Endometrial microvascular endothelial cells (primary cell): ENCODE data around the gene ADIG. TPM values are rescaled to one million over a fixed set of nuclear protein-coding genes. Genes with fewer than 3 reads are reported as not detected.

Experiments used
- in situ Hi-C: cut with HindIII; loops from 2 replicates; pipeline ENCODE4 v1.10.0; 2017; ENCODE audit warnings: low sequenced_read_pairs, low pct_unique_long_range_greater_than_20kb; ENCODE audit errors: inconsistent ontology term
- total RNA-seq: library from RNA; depleted of rRNA; stranded (reverse); fragments of >200 nt; gene quantifications from one replicate; pipeline ENCODE4 v1.2.3, GENCODE V29; 2015; ENCODE audit errors: inconsistent ontology term

ADIG gene
- total RNA-seq, 1 donor from 2014 or later = not detected

GRCh38 chr20:38624084-38624483 is 43.1 kb downstream of the ADIG start:
- in situ Hi-C loops = no loop called here

DNA sequence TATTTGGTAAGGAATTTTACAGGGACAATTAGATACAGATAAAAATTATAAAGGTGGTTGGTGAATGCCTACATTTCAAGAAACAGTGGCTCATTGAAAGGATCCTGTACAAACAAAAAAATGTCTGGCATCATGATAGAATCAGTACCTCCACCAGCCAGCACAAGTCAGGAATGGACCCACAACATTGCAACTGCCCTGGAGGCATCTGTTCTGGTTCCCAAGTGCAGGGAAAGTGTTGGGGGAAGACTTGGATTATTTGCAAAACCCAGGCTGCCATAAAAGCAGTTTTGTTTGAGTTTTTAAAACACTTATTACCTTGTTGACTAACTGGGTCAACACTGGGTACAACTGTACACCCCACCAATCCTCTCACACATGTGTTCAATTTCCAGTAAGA is 44.9 kb downstream of the ADIG start:
- in situ Hi-C loops = no loop called here

GRCh38 chr20:38626921-38627659 is 46.1 kb downstream of the ADIG start:
- in situ Hi-C loops = no loop called here

DNA sequence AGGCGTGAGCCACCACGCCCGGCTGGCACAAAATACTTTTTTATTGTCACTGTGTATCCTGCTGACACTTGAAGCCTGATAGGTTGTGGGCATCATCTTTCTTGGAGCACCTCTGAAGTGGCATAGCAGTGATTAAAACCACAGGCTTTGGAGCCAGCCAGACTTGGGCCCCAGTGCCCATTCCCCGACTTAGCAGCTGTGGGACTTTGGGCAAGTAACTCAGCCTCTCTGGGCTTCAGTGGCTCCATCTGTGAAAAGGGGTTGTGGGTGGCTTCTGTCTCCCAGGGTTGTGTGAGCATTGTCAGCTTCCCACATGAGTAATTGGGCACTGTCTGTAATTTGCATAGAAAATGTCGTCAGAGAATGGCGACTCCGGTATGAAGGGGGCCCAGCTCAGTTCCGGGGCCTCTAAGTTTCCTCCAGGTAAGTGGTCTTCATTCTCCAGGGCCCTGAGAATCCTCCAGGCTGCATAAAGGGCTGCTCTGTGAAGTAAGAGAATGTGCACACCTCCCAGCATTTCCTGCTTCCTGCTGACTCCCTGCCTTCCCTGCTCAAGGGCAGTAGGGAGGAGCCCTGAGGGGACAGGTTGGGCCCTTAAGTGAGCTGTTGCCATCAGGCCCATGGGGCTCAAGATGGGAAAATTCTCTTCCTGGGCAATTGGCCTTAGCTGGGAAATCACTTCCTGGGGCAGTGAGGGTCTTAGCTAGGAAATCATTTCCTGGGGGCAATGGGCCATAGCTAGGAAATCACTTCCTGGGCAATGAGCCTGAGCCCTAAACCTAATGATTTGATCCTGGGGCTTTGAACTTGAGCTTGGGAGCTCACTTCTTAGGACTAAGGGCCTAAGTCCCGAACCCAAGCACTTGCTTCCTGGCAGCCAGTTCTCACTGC is 47.8 kb downstream of the ADIG start:
- in situ Hi-C loops = no loop called here

DNA sequence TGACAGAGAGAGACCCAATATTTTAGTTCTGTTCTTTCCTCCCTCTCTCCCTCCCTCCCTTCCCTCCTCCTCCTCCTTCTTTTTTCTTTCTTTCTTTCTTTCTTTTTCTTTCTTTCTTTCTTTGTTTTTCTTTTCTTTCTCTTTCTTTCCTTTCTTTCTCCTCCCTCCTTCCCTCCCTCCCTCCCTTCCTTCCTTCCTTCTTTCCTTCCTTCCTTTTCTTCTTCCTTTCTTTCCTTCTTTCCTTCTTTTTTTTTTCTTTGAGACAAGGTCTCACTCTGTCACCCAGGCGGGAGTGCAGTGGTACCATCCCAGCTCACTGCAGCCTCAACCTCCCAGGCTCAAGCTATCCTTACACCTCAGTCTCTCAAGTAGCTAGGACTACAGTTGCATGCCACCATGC is 49.0 kb downstream of the ADIG start:
- in situ Hi-C loops = no loop called here

- in situ Hi-C loops = no loop called here
Measured at GRCh38 chr20:38630727-38631126, 49.7 kb downstream of the ADIG start.

DNA sequence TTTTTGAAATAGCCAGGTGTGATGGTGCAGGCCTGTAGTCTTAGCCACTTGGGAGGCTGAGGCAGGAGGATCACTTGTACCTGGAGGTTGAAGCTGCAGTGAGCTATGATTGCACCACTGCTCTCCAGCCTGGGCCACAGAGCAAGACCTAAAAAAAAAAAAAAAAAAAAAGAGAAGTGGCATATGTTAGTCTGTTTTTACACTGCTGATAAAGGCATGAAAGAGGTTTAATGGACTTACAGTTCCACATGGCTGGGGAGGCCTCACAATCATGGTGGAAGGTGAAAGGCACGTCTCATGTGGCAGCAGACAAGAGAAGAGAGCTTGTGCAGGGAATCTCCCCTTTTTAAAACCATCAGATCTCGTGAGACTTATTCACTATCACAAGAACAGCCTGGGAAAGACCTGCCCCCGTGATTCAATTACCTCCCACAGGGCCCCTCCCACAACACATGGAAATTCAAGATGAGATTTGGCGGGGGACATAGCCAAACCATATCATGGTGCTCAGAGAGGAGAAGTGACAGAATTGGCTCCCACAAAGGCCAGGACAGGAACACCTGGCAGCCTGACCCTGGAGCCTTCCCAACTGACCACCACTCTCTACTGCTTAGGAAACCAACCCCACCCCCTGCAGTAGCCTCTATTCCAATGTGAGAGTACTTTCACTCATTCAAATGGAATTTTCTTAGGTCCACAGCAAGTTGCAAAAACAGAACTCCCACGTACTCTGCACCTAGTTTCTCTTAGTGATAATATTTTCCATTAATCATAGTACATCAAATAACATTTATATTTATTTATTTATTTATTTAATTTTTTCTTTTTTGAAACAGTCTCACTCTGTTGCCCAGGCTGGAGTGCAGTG is 50.4 kb downstream of the ADIG start:
- in situ Hi-C loops = no loop called here

GRCh38 chr20:38633577-38634093 is 52.6 kb downstream of the ADIG start:
- in situ Hi-C loops = no loop called here

GRCh38 chr20:38635721-38636288 is 54.8 kb downstream of the ADIG start:
- in situ Hi-C loops = no loop called here

Other genes starting within 250 kb of the ADIG start
- gene LBP, start 234.7 kb upstream of the ADIG start, total RNA-seq = not detected
- gene SNHG17, start 145.9 kb upstream of the ADIG start, total RNA-seq = 14.3 TPM
- 24.3 TPM for gene RALGAPB, start 108.4 kb upstream of the ADIG start, total RNA-seq
- gene ARHGAP40, start 20.6 kb downstream of the ADIG start, total RNA-seq = 0.19 TPM
- gene SLC32A1, start 143.3 kb downstream of the ADIG start, total RNA-seq = not detected
- 7.3 TPM for gene ACTR5, start 167.3 kb downstream of the ADIG start, total RNA-seq
- 15.5 TPM for gene PPP1R16B, start 224.5 kb downstream of the ADIG start, total RNA-seq